H1 (cell line): ENCODE data around the gene TMEM229B. TPM values are rescaled to one million over a fixed set of nuclear protein-coding genes. Genes with fewer than 3 reads are reported as not detected.

Experiments
- ASH2L ChIP-seq: fragments of 200-600, 300-600 bp; sonication (generic); IDR thresholded peaks from one replicate; pipeline ENCODE4 v1.7.1; 2017; ENCODE audit warnings: low read length
- HDAC6 ChIP-seq: IDR thresholded peaks from one replicate; pipeline ENCODE4 v1.7.1; 2012; ENCODE audit warnings: low read depth, mild to moderate bottlenecking, inconsistent platforms, low read length, moderate library complexity
- NANOG ChIP-seq: IDR thresholded peaks from 2 replicates; pipeline ENCODE4 v1.6.1; 2011; ENCODE audit warnings: low read length, low read depth, mild to moderate bottlenecking, inconsistent platforms; ENCODE audit not compliant: insufficient read depth, poor library complexity, severe bottlenecking
- RAD21 ChIP-seq, 2 experiments: IDR thresholded peaks in 1 of 2; conservative IDR thresholded peaks in 1 of 2; 2 replicates each; pipeline ENCODE4 v1.6.1; 2011; ENCODE audit warnings: low read depth in 2 of 2, low read length in 2 of 2, improper control_type of control experiment in 1 of 2, inconsistent platforms in 1 of 2, mild to moderate bottlenecking in 1 of 2, moderate library complexity in 1 of 2
- polyA plus RNA-seq, 7 experiments: library from polyadenylated mRNA; depleted of rRNA in 3 of 7; stranded (reverse) in 5 of 7; unstranded in 2 of 7; fragments of >200 nt in 5 of 7; fragments of 200-250 nt in 2 of 7; gene quantifications; 1 replicate in 5 of 7; 2 replicates in 1 of 7; 4 replicates in 1 of 7; pipeline versions ENCODE4 v1.2.1 to v1.2.3, GENCODE V29; 2011 to 2013; ENCODE audit warnings: missing spikeins in 2 of 7, mixed read lengths in 2 of 7
- total RNA-seq: library from RNA; stranded (reverse); fragmentation: NEBNext Ultra II Directional; extraction: Animal tissue kit (Norgen Biotek cat#: 25700); gene quantifications from 2 replicates; pipeline ENCODE4 v1.2.1, GENCODE V29; 2021
- TF ChIP-seq, protein P1 (sequence below), 3 experiments: IDR thresholded peaks; 1 replicate in 2 of 3; 2 replicates in 1 of 3; pipeline versions ENCODE4 v1.5.1 to v1.6.1; 2011; ENCODE audit warnings: low read length in 3 of 3, mild to moderate bottlenecking in 3 of 3, inconsistent platforms in 2 of 3, low read depth in 1 of 3, moderate library complexity in 1 of 3; ENCODE audit not compliant: insufficient read depth in 1 of 3; ENCODE audit errors: control extremely low read depth in 1 of 3

TMEM229B gene
- total and polyA plus RNA-seq, 2 of the 8 experiments (the other 6 are each of a cell fraction or from before 2014, with no cell fraction given), result 0.73 to 0.85 TPM

DNA sequence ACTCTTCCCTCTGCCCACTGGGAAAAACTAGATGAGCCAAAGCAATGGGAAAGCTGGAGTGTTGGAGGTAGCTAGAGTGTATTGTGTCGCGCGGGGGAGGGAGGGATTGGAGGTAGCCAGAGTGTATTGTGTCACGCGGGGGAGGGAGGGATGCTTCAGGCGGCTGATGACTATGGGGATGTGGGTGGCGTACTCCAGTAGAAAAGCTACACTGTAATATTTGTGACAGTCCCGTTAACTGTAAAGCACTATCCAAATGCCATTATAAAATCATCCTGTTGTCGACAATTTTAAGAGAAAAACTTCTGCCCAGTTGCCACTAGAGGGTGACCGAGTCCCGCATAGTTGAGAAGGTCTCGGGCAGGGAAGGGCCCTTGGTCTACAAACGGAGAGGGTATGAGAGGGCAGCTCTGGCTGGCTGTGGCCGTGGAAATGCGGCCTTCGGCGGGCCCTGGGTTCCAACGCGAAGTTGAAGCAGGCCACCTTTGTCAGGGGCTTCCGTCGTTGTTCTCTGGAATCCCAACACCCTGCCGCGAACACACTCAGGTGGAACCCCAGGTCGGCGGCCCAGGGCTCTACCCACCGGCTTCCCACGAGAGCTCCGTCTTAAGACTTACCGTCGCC lies 61.4 kb downstream of the TMEM229B start (continued):
- peak; percentile 92 to 96 for TF ChIP-seq RAD21 (IDR thresholded peaks at IDR 0.05 in 1 of 2, conservative IDR thresholded peaks at IDR 0.05 in 1 of 2; ENCODE audit: low read depth in 2 of 2, low read length in 2 of 2)
- no peak for TF ChIP-seq NANOG
- TF ChIP-seq ASH2L, result no peak
- TF ChIP-seq, protein P1, sequence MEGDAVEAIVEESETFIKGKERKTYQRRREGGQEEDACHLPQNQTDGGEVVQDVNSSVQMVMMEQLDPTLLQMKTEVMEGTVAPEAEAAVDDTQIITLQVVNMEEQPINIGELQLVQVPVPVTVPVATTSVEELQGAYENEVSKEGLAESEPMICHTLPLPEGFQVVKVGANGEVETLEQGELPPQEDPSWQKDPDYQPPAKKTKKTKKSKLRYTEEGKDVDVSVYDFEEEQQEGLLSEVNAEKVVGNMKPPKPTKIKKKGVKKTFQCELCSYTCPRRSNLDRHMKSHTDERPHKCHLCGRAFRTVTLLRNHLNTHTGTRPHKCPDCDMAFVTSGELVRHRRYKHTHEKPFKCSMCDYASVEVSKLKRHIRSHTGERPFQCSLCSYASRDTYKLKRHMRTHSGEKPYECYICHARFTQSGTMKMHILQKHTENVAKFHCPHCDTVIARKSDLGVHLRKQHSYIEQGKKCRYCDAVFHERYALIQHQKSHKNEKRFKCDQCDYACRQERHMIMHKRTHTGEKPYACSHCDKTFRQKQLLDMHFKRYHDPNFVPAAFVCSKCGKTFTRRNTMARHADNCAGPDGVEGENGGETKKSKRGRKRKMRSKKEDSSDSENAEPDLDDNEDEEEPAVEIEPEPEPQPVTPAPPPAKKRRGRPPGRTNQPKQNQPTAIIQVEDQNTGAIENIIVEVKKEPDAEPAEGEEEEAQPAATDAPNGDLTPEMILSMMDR (IDR thresholded peaks at IDR 0.05; ENCODE audit: control extremely low read depth in 1 of 3, insufficient read depth in 1 of 3, low read depth in 1 of 3, low read length in 3 of 3), result peak; percentile 56 to 88 (median 87)
- TF ChIP-seq HDAC6, result no peak
